GM12874 (cell line): Measurements from ENCODE around the gene DPP3.

Experiments
- CTCF ChIP-seq: IDR thresholded peaks from 2 replicates; pipeline ENCODE4 v1.5.1; 2011; ENCODE audit warnings: low read depth, mild to moderate bottlenecking, control low read depth, low read length, moderate library complexity; ENCODE audit not compliant: insufficient read depth

The DPP3 gene

GRCh38 chr11:66546368-66546965, 66.2 kb downstream of the DPP3 start, which contains the start of gene ACTN3:
Gene ACTN3, plus strand, starts transcription at chr11:66546903. Its CDS starts 35 bp downstream, at chr11:66546938.
- TF ChIP-seq CTCF, result no peak

GRCh38 chr11:66546966-66547661, 66.9 kb downstream of the DPP3 start:
- no peak for TF ChIP-seq CTCF

- no peak for TF ChIP-seq CTCF
Observed at GRCh38 chr11:66547662-66548009, 67.4 kb downstream of the DPP3 start.

- no peak for TF ChIP-seq CTCF
Observed at GRCh38 chr11:66548041-66548440, 67.8 kb downstream of the DPP3 start.

- no peak for TF ChIP-seq CTCF
Observed at GRCh38 chr11:66548774-66549630, 68.8 kb downstream of the DPP3 start.

GRCh38 chr11:66549696-66550095, 69.5 kb downstream of the DPP3 start:
- TF ChIP-seq CTCF, result no peak

GRCh38 chr11:66550887-66551286, 70.7 kb downstream of the DPP3 start:
- no peak for TF ChIP-seq CTCF
